Measurements from ENCODE around the gene PDZD2.
"Not testable (repeated sequence)": the region's sequence is repeated elsewhere in the genome, so short reads cannot be mapped to it uniquely, and the experiment has no call there.

The PDZD2 gene

GRCh38 chr5:32107291-32107690, 468.4 kb downstream of the PDZD2 start:
- in situ Hi-C loops (cut with MboI; ENCODE audit: low sequenced_read_pairs, unreplicated experiment) = no loop called here
- DNase-seq (ENCODE audit: low spot score) = no peak
- TF ChIP-seq CTCF (IDR thresholded peaks at IDR 0.05; ENCODE audit: borderline replicate concordance, control extremely low read depth, extremely low read depth, insufficient read depth, missing control alignments) = no peak

- no peak for DNase-seq (ENCODE audit: low spot score)
- in situ Hi-C loops (cut with MboI; ENCODE audit: low sequenced_read_pairs, unreplicated experiment) = no loop called here
- TF ChIP-seq CTCF (IDR thresholded peaks at IDR 0.05; ENCODE audit: borderline replicate concordance, control extremely low read depth, extremely low read depth, insufficient read depth, missing control alignments) = no peak
Observed at GRCh38 chr5:32108167-32108566, 469.2 kb downstream of the PDZD2 start.

- in situ Hi-C loops (cut with MboI; ENCODE audit: low sequenced_read_pairs, unreplicated experiment) = no loop called here
- DNase-seq (ENCODE audit: low spot score) = no peak
- no peak for TF ChIP-seq CTCF (IDR thresholded peaks at IDR 0.05; ENCODE audit: borderline replicate concordance, control extremely low read depth, extremely low read depth, insufficient read depth, missing control alignments)
Observed at GRCh38 chr5:32109236-32109635, 470.3 kb downstream of the PDZD2 start.

GRCh38 chr5:32110111-32110696, 471.3 kb downstream of the PDZD2 start:
- in situ Hi-C loops (cut with MboI; ENCODE audit: low sequenced_read_pairs, unreplicated experiment) = no loop called here
- no peak for DNase-seq (ENCODE audit: low spot score)

GRCh38 chr5:32115985-32116384, 477.1 kb downstream of the PDZD2 start:
- no peak for DNase-seq (ENCODE audit: low spot score)
- in situ Hi-C loops (cut with MboI; ENCODE audit: low sequenced_read_pairs, unreplicated experiment) = no loop called here
- TF ChIP-seq CTCF (IDR thresholded peaks at IDR 0.05; ENCODE audit: borderline replicate concordance, control extremely low read depth, extremely low read depth, insufficient read depth, missing control alignments) = no peak

More at GRCh38 chr5:32110111-32110696, 471.3 kb downstream of the PDZD2 start:
- no peak for TF ChIP-seq CTCF (IDR thresholded peaks at IDR 0.05; ENCODE audit: borderline replicate concordance, control extremely low read depth, extremely low read depth, insufficient read depth, missing control alignments)

GRCh38 chr5:32116574-32117313, 477.8 kb downstream of the PDZD2 start:
- in situ Hi-C loops (cut with MboI; ENCODE audit: low sequenced_read_pairs, unreplicated experiment) = no loop called here
- no peak for DNase-seq (ENCODE audit: low spot score)

GRCh38 chr5:32118922-32119321, 480.0 kb downstream of the PDZD2 start:
- in situ Hi-C loops (cut with MboI; ENCODE audit: low sequenced_read_pairs, unreplicated experiment); DNase-seq (ENCODE audit: low spot score): not testable (repeated sequence)

More at GRCh38 chr5:32116574-32117313, 477.8 kb downstream of the PDZD2 start:
- no peak for TF ChIP-seq CTCF (IDR thresholded peaks at IDR 0.05; ENCODE audit: borderline replicate concordance, control extremely low read depth, extremely low read depth, insufficient read depth, missing control alignments)
